Omental fat pad (tissue), 4 donors: Measurements from ENCODE around the gene KIRREL2. TPM values are rescaled to one million over a fixed set of nuclear protein-coding genes. Genes with fewer than 3 reads are reported as not detected.
"Not testable (repeated sequence)": the region's sequence is repeated elsewhere in the genome, so short reads cannot be mapped to it uniquely, and the experiment has no call there.

Source experiments
- ATAC-seq: fragments of 150-250 bp; one replicate; pipeline ENCODE4 v1.9.1; 2016; ENCODE audit warnings: mild to moderate bottlenecking, moderate library complexity; ENCODE audit not compliant: low FRiP score
- DNase-seq: peaks from one replicate; pipeline ENCODE4 v3.0.0-alpha.2; 2019; ENCODE audit warnings: low spot score
- CTCF ChIP-seq, 3 donors: fragments of 450-650 bp; IDR thresholded peaks; one replicate each; pipeline ENCODE4 v1.5.1; 2016 to 2017; ENCODE audit warnings: antibody characterized with exemption in 3 of 3, mild to moderate bottlenecking in 3 of 3, moderate library complexity in 2 of 3
- total RNA-seq, 4 donors: library from RNA; depleted of rRNA; stranded (reverse); fragments of >200 nt; gene quantifications; one replicate each; pipeline ENCODE4 v1.1.0, GENCODE V29; 2016

KIRREL2 gene
- total RNA-seq, 4 donors from 2014 or later = 0.25 to 1.4 (median 0.48) TPM; not detected in 1

- ATAC-seq = no peak
- no peak for DNase-seq
- no peak for TF ChIP-seq CTCF (IDR thresholded peaks at IDR 0.05)
Observed at GRCh38 chr19:35861640-35862160, 5.0 kb downstream of the KIRREL2 start.

- no peak for DNase-seq
- ATAC-seq = no peak
- no peak for TF ChIP-seq CTCF (IDR thresholded peaks at IDR 0.05)
Observed at GRCh38 chr19:35862528-35862927, 5.8 kb downstream of the KIRREL2 start.

- TF ChIP-seq CTCF (IDR thresholded peaks at IDR 0.05) = no peak
- ATAC-seq (no peak), DNase-seq (no peak)
Observed at GRCh38 chr19:35863018-35863417, 6.3 kb downstream of the KIRREL2 start.

- TF ChIP-seq CTCF (IDR thresholded peaks at IDR 0.05) = no peak
- ATAC-seq (peak; percentile 62), DNase-seq (no peak)
Observed at GRCh38 chr19:35868172-35868822, 11.6 kb downstream of the KIRREL2 start, which contains the start of gene APLP1. Gene APLP1, plus strand, starts transcription at chr19:35868574. Its CDS starts 63 bp downstream, at chr19:35868637.

- no peak for TF ChIP-seq CTCF (IDR thresholded peaks at IDR 0.05)
- DNase-seq (no peak), ATAC-seq (no peak)
Observed at GRCh38 chr19:35868823-35869326, 12.2 kb downstream of the KIRREL2 start.

GRCh38 chr19:35869327-35870123 lies 12.8 kb downstream of the KIRREL2 start:
- TF ChIP-seq CTCF (IDR thresholded peaks at IDR 0.05) = no peak
- ATAC-seq = peak; percentile 75
- peak; percentile 46 for DNase-seq

- DNase-seq, ATAC-seq: not testable (repeated sequence)
Observed at GRCh38 chr19:35870124-35870736, 13.5 kb downstream of the KIRREL2 start.
